Activated T-cell treated with anti-CD3 and anti-CD28 coated beads for 24 hours (primary cell): ENCODE results near the gene KRTAP10-2.
A peak's percentile ranks its signal among the peaks of the same experiment; 100 is the strongest.
"Not testable (repeated sequence)": the region's sequence is repeated elsewhere in the genome, so short reads cannot be mapped to it uniquely, and the experiment has no call there.

ENCODE experiments used
- DNase-seq: peaks from one replicate; pipeline ENCODE4 v3.0.0-alpha.2; 2020; ENCODE audit warnings: low read depth

Gene KRTAP10-2

GRCh38 chr21:44566403-44566802, 15.1 kb upstream of the KRTAP10-2 start:
- DNase-seq = no peak

- DNase-seq = no peak
Observed at GRCh38 chr21:44564886-44565598, 13.7 kb upstream of the KRTAP10-2 start.

GRCh38 chr21:44564099-44564498, 12.8 kb upstream of the KRTAP10-2 start:
- no peak for DNase-seq

DNA sequence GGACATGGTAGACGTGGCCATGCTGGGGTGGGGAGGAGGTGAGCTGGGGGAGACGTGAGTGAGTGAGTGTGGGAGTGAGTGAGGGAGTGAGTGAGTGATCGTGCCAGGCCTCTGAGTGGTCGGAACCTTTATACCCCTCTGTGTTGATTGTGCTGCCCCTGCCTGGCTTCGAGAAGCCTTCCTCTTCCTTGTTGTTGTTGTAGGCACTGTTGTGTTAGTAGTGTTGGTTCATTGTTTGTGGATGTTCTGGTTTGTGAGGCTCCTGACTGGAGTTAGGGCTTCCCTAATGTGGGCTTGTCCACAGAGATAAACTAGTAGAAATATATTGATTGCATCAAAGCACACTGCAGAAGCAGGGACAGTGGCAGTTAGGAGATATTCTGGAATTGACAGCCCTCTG, 7.4 kb upstream of the KRTAP10-2 start, which contains the start of gene KRTAP10-3:
Gene KRTAP10-3 (minus strand): TSS at position 101 of the 400 bp plus-strand sequence. CDS start 80 bp downstream, at position 21.
- no peak for DNase-seq

DNA sequence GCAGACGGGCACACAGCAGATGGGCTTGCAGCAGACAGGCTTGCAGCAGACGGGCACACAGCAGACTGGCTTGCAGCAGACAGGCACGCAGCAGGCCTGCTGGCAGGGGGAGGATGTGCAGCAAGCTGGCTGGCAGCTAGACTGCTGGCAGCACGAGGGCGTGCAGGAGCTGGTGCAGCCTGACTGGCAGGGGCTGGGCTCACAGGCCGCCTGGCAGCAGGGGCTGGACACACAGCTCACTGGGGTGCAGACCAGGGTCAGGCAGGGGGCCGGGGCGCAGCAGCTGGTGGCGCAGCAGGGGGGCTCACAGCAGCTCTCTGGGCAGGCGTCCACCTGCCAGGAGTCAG, 7.0 kb upstream of the KRTAP10-2 start:
- not testable (repeated sequence) for DNase-seq

- DNase-seq = no peak
Observed at GRCh38 chr21:44557491-44558328, 6.4 kb upstream of the KRTAP10-2 start.

- DNase-seq = no peak
Observed at GRCh38 chr21:44556879-44557278, 5.6 kb upstream of the KRTAP10-2 start.

DNA sequence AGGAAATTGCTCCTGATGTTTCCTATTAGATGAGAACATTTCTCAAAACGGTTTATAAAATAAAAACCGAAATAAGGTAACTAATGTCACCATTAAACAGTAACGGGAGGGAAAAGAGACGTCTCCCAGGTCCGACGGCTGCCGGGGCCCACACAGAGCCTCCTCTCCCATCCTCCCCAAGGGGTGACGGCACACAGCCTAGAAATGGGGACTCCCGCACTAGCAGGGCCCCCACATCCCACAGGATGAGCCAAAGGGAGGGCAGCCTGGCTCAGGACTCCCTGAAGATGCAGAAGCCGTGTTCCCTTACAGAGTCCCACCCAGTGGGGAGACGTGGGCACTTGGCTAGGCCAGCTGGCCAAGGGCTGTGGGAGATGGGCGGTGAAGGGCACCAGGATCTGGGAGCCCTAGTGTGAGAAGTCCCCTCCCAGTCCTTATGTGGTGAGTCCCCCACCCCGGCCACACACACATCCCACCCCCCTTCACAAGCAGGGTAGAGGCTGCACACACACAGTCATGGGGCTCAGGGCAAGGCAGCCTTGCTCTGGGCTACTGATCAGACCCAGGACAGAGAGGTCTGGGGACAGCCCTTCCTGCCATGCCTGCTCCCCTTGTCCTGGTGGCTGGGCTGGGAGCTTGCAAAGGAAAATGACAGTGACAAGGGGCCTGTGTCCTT, 4.0 kb upstream of the KRTAP10-2 start:
- DNase-seq = no peak

- no peak for DNase-seq
Observed at GRCh38 chr21:44552681-44553080, 1.4 kb upstream of the KRTAP10-2 start.

DNA sequence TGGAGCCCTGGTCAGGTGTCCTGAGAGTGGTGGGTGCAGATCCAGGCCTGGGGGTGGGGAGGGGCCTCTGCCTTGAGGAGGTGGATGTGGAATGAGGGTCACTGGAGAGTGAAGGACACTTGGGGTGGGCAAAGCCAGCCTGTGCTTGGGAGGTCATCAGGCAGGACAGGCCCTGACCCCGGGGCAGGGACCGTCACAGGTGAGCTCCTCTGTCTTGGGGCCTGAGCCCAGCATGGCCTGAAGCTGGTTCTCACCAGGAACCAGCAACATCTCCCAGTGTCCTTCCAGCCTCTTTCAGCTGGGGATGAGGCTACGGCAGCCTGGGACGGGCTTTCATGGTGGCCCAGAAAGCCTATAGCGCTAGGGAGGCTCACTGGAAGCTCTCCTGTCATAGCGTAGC, 831 bp upstream of the KRTAP10-2 start:
- DNase-seq = no peak

DNA sequence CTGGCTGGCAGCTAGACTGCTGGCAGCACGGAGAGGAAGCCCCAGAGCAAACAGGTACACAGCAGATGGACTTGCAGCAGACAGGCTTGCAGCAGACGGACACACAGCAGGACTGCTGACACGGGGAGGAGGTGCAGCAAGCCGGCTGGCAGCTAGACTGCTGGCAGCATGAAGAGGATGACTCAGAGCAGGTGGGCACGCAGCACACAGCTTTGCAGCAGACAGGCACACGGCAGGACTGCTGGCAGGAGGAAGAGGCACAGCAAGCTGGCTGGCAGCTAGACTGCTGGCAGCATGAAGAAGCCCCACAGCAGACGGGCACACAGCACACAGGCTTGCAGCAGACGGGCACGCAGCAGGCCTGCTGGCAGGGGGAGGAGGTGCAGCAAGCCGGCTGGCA, 498 bp downstream of the KRTAP10-2 start:
- DNase-seq = no peak

DNA sequence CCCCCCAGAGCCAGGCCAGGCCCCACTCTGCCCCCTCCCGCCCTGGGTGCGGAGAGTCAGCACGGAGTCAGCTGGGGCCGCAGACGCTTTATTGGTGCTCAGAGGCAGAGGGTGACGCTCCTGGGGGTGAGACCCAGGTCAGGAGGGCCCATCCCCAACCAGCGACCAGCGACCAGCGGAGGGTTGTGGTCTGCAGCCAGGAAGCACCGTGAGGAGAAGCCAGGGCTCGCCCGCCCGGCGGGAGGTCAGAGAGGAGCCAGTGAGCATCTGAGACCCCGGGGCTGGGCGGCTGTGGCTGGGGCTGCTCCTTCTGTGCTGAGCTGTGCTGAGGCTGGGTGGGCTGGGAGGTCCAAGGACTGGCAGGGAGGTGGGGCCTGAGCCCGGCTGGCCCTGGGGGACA, 1.0 kb downstream of the KRTAP10-2 start:
- DNase-seq = not testable (repeated sequence)

DNA sequence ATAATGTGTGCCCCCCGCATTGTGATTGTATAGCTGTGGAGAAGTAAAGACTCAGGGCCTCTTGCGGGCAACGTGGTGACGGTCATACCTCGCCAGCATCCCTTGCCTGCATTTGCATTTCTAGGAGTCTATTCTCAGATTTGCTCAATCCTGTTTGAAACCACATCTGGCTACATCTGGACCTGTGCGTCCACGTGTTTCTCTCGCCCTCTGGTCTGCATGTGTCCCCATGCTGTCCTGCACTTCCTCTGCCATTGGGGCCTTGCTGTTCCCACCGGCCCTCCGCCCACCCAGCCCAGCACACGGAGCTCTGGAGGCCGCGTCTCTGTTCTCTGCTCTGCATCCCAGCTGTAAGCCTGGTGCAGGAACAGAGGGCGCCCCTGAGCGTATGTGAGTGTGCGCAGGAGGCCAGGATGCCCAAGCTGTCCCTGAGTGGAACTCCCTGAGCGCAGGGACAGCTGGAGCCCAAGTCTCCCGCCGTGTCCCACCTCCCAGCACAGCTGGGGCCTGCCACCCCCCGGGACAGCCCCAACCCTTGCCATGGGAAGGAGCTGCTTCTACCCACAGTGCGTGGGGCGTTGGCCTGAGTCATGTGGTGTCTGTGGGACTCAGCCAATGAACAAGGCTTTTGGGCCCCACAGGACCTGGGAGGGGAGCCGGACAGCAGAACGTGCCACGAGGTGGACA, 1.6 kb downstream of the KRTAP10-2 start:
- DNase-seq = no peak

- no peak for DNase-seq
Observed at GRCh38 chr21:44548922-44549321, 2.4 kb downstream of the KRTAP10-2 start.

DNA sequence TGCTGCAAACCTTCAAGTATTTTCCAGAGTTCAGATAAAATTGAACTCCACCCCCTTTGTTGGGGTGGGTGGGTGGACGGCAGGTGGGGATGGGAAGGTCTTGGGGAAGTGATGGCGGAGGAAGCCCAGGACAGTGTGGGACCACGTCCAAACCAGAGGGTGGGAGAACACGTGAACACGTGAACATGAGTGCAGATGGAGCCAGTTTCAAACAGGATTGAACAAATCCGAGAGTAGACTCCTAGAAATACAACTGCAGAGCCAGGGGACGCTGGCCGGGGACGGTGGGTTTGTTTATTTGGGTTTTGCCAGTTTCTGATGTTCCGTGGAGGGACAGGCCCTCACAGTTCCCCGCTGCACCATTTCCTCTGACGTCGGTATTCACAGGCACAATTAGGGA, 2.9 kb downstream of the KRTAP10-2 start:
- DNase-seq = no peak

DNA sequence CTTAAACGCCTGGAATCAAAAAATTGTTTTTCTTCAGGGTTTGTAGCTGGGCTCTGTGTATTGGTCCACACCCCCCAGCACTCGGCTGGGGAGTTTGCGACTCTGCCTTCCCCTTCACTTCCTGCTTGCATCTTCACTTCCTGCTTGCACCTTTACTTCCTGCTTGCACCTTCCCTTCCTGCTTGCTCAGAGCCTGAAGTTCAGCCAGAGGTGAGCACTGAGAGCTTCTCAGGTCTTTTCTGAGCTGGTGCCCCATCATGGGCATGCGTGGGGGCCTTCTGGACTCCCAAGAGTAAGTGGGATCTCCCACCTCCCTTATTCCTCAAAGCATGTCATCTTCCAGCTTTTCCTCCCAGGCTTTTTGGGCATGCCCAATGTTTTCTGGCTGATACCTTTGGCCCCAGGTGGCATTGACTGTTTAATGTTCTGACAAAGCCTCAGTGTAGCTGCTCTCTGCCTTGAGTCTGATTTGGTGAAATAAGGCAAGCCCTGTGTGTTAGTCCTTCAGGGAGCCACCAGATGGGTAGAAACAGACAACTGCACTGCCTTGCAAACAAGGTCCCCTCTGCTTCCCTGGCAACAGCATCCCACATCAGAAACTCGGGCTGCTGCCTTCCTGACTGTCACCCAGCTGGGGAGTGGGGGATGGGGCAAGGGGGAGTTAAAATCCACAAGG, 3.5 kb downstream of the KRTAP10-2 start:
- DNase-seq = peak; percentile 8

- no peak for DNase-seq
Observed at GRCh38 chr21:44544566-44544965, 6.7 kb downstream of the KRTAP10-2 start.

GRCh38 chr21:44542716-44543115, 8.6 kb downstream of the KRTAP10-2 start:
- no peak for DNase-seq

GRCh38 chr21:44540741-44541288, 10.5 kb downstream of the KRTAP10-2 start:
- DNase-seq = no peak

DNA sequence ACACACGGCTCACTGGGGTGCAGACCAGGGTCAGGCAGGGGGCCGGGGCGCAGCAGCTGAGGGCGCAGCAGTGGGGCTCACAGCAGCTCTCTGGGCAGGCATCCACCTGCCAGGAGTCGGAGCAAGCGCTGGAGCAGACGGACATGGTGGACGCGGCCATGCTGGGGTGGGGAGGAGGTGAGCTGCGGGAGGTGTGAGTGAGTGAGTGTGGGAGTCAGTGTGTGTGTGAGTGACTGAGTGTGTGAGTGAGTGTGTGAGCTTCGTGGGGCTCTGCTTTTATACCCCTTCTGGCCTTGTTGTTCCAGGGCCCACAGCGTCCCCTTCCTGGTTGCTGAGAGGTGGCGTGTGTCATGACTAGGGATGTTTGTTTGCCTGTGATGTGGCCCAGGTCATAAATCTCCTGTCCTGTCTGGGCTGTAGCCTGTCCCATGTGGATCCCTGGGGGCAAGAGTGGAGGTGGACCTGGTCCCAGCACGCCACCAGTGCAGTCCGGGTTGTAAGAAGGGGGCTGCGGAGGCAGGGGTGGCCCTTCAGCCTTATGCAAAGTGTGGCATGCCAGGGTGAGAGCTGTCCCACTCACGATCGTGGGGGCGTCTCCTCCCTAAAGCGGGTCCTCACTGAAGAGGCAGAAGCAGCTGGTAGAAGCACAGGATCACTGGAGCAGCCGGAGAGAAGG, 11.2 kb downstream of the KRTAP10-2 start, which contains the start of gene KRTAP10-1:
Gene KRTAP10-1 (minus strand): TSS at position 205 of the 676 bp plus-strand sequence. CDS start 45 bp downstream, at position 160.
- DNase-seq = no peak

DNA sequence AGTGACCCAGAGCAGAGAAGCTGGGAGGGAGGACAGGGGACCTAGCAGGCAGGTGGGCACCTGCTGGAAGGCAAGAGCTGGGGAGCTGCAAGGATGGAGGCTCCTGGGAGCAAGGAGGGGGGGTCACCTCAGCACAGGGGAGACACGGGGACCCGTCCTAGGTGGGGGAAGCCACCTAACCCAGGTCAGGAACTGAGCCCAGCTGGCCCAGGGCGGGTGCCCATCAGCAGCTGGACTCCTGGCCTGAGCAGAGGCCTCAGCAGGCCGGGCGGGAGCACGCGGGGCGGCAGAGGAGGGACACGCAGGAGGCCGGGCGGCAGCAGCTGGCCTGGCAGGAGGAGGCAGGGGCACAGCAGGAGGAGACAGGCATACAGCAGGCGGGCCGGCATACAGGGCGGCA, 12.3 kb downstream of the KRTAP10-2 start:
- no peak for DNase-seq
